MM.1S (cell line): ENCODE measurements around the gene MOB3B.

Experiments
- EZH2phosphoT487 ChIP-seq: fragments of 300-600 bp; sonication (generic); IDR thresholded peaks from 2 replicates; pipeline ENCODE4 v1.6.1; 2018; ENCODE audit warnings: antibody characterized with exemption, low read length
- TF ChIP-seq, protein P1 (sequence below): fragments of 300-600 bp; sonication (generic); IDR thresholded peaks from 2 replicates; pipeline ENCODE4 v1.5.1; 2016; ENCODE audit warnings: antibody characterized with exemption, low read length, mixed read lengths

DNA sequence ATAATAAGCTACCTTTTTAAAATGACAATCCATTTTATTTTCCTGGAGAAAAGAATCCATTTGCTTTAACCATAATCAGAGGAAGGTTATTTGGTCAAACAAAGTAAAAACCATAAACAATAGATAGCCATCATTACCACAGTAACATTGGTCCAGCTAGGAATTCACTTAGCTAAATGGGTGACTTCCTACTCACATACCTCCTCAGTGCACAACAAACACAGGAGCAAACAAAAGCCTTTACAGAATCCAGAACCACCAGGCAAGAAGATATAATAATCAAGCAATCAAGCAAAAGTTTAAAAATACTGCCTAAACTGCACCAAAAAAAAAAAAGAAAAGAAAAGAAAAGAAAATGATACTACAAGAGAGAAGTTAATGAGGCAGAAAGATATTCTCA, 6.5 kb downstream of the MOB3B start:
- TF ChIP-seq, protein P1, sequence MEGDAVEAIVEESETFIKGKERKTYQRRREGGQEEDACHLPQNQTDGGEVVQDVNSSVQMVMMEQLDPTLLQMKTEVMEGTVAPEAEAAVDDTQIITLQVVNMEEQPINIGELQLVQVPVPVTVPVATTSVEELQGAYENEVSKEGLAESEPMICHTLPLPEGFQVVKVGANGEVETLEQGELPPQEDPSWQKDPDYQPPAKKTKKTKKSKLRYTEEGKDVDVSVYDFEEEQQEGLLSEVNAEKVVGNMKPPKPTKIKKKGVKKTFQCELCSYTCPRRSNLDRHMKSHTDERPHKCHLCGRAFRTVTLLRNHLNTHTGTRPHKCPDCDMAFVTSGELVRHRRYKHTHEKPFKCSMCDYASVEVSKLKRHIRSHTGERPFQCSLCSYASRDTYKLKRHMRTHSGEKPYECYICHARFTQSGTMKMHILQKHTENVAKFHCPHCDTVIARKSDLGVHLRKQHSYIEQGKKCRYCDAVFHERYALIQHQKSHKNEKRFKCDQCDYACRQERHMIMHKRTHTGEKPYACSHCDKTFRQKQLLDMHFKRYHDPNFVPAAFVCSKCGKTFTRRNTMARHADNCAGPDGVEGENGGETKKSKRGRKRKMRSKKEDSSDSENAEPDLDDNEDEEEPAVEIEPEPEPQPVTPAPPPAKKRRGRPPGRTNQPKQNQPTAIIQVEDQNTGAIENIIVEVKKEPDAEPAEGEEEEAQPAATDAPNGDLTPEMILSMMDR, result no peak
- TF ChIP-seq EZH2phosphoT487, result no peak
